Endodermal cell (in vitro differentiated cells): ENCODE results near the gene TACC2. TPM values are rescaled to one million over a fixed set of nuclear protein-coding genes. Genes with fewer than 3 reads are reported as not detected.
"Not testable (repeated sequence)": the region's sequence is repeated elsewhere in the genome, so short reads cannot be mapped to it uniquely, and the experiment has no call there.

Experiments used
- DNase-seq: peaks from one replicate; pipeline ENCODE4 v3.0.0-alpha.2; 2017
- H3K27ac ChIP-seq: 2 replicates; pipeline ENCODE4 v1.5.1; 2013; ENCODE audit warnings: mild to moderate bottlenecking, low read depth, low read length, moderate library complexity
- H3K27me3 ChIP-seq: 2 replicates; pipeline ENCODE4 v1.6.1; 2013; ENCODE audit warnings: mild to moderate bottlenecking, low read length, moderate library complexity; ENCODE audit not compliant: insufficient read depth, control insufficient read depth, poor library complexity, severe bottlenecking
- H3K36me3 ChIP-seq: 2 replicates; pipeline ENCODE4 v1.7.0; 2013; ENCODE audit warnings: mild to moderate bottlenecking, low read length, moderate library complexity; ENCODE audit not compliant: control insufficient read depth, insufficient read depth
- H3K4me1 ChIP-seq: one replicate; pipeline ENCODE4 v1.7.0; 2013; ENCODE audit warnings: low read length; ENCODE audit not compliant: control insufficient read depth, insufficient read depth
- H3K4me3 ChIP-seq: 2 replicates; pipeline ENCODE4 v1.5.1; 2013; ENCODE audit warnings: mild to moderate bottlenecking, low read length, moderate library complexity
- H3K9ac ChIP-seq: 2 replicates; pipeline ENCODE4 v1.6.1; 2013; ENCODE audit warnings: mild to moderate bottlenecking, low read length, moderate library complexity; ENCODE audit not compliant: poor library complexity, severe bottlenecking; ENCODE audit errors: extremely low read depth
- H3K9me3 ChIP-seq: 2 replicates; pipeline ENCODE4 v1.6.1; 2013; ENCODE audit warnings: mild to moderate bottlenecking, low read length, moderate library complexity; ENCODE audit not compliant: control insufficient read depth
- H3K27ac Mint-ChIP-seq: 2 replicates; pipeline ENCODE4 v1.8.0; 2020; ENCODE audit warnings: mixed read lengths
- H3K27me3 Mint-ChIP-seq: 2 replicates; pipeline ENCODE4 v1.8.0; 2021; ENCODE audit warnings: mild to moderate bottlenecking, mixed read lengths; ENCODE audit not compliant: insufficient read depth
- H3K36me3 Mint-ChIP-seq: 2 replicates; pipeline ENCODE4 v1.8.0; 2020; ENCODE audit warnings: low read depth, mixed read lengths
- H3K4me1 Mint-ChIP-seq: 2 replicates; pipeline ENCODE4 v1.8.0; 2020; ENCODE audit warnings: mixed read lengths
- H3K4me3 Mint-ChIP-seq: 2 replicates; pipeline ENCODE4 v1.8.0; 2020; ENCODE audit warnings: mild to moderate bottlenecking, moderate library complexity, mixed read lengths
- H3K9me3 Mint-ChIP-seq: 2 replicates; pipeline ENCODE4 v1.8.0; 2020; ENCODE audit warnings: mild to moderate bottlenecking, mixed read lengths
- WGBS, 2 experiments: methylation state at CpG; one replicate each; pipeline versions ENCODE4 v1.1.5 to v1.1.7; 2013; ENCODE audit warnings: missing lambda C conversion rate in 2 of 2, mixed read lengths in 1 of 2; ENCODE audit not compliant: insufficient coverage in 1 of 2, insufficient read length in 1 of 2; 5-methylcytosine and 5-hydroxymethylcytosine counted together
- total RNA-seq, 2 donors: library from RNA; stranded (reverse); fragmentation: NEBNext Ultra II Directional in 1 of 2; extraction: Animal tissue kit (Norgen Biotek cat#: 25700) in 1 of 2; gene quantifications; 2 replicates in 1 of 2; 3 replicates in 1 of 2; pipeline ENCODE4 v1.2.1, GENCODE V29; 2021
- TF ChIP-seq, protein P1 (sequence below): fragments of 200-600 bp; sonication (generic); conservative IDR thresholded peaks from 2 replicates; pipeline ENCODE4 v1.5.0; 2021; ENCODE audit warnings: antibody characterized with exemption, mild to moderate bottlenecking

Gene TACC2
- total RNA-seq, 2 donors from 2014 or later = 24.5 to 34.1 TPM

DNA sequence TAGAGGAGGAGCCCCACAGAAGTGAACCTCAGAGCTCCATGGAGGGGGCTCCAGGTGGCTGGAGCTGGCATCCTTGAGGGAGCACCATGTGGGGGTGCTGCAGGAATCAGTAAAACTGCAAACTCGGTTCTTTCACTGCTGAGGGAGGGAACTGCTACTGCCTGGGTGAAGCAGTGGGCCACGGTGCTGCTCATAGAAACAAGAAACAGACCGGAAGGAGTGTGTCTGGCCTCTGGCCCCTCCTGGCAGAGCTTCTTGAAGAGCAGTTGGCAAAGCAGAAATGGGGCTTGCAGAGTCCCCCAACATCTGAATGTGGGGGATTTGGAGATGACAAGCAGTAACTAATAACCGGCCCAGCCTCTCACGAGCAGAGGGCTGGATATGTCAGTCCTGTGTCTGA is 23.8 kb downstream of the TACC2 start:
- Histone ChIP-seq H3K27ac (no peak overlapping the region), H3K36me3 (no peaks in the 10 kb centered on the region), H3K4me3 (no peak overlapping the region), H3K27me3 (no peaks in the 10 kb centered on the region), H3K9me3 (peaks cover 6% of the 10 kb centered on the region), H3K9ac (no peak overlapping the region), H3K4me1 (no peaks in the 10 kb centered on the region)
- H3K9me3 Mint-ChIP-seq = peaks cover 5% of the 10 kb centered on the region
- no peak overlapping the region for H3K4me3 Mint-ChIP-seq
- TF ChIP-seq, protein P1, sequence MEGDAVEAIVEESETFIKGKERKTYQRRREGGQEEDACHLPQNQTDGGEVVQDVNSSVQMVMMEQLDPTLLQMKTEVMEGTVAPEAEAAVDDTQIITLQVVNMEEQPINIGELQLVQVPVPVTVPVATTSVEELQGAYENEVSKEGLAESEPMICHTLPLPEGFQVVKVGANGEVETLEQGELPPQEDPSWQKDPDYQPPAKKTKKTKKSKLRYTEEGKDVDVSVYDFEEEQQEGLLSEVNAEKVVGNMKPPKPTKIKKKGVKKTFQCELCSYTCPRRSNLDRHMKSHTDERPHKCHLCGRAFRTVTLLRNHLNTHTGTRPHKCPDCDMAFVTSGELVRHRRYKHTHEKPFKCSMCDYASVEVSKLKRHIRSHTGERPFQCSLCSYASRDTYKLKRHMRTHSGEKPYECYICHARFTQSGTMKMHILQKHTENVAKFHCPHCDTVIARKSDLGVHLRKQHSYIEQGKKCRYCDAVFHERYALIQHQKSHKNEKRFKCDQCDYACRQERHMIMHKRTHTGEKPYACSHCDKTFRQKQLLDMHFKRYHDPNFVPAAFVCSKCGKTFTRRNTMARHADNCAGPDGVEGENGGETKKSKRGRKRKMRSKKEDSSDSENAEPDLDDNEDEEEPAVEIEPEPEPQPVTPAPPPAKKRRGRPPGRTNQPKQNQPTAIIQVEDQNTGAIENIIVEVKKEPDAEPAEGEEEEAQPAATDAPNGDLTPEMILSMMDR = no peak
- peaks cover 7% of the 10 kb centered on the region for H3K27me3 Mint-ChIP-seq
- no peaks in the 10 kb centered on the region for H3K36me3 Mint-ChIP-seq
- DNase-seq = no peak
- H3K4me1 Mint-ChIP-seq = peaks cover 19% of the 10 kb centered on the region
- 93 to 95% methylated on average over 5 of the region's 5 CpGs for WGBS, 2 experiments
- H3K27ac Mint-ChIP-seq = peak overlapping the region; percentile 35

GRCh38 chr10:122013311-122013780 is 24.4 kb downstream of the TACC2 start:
- Histone ChIP-seq H3K4me3 (no peak overlapping the region), H3K36me3 (no peaks in the 10 kb centered on the region), H3K27ac (no peak overlapping the region), H3K27me3 (no peaks in the 10 kb centered on the region), H3K4me1 (no peaks in the 10 kb centered on the region), H3K9me3 (peaks cover 6% of the 10 kb centered on the region), H3K9ac (no peak overlapping the region)
- H3K9me3 Mint-ChIP-seq = peaks cover 5% of the 10 kb centered on the region
- no peak for DNase-seq
- no peaks in the 10 kb centered on the region for H3K36me3 Mint-ChIP-seq
- H3K27ac Mint-ChIP-seq = peak overlapping the region; percentile 35
- WGBS, 2 experiments = 88% methylated on average over 4 to 8 of the region's 8 CpGs
- H3K4me1 Mint-ChIP-seq = peaks cover 23% of the 10 kb centered on the region
- TF ChIP-seq, protein P1 = no peak
- H3K4me3 Mint-ChIP-seq = no peak overlapping the region
- H3K27me3 Mint-ChIP-seq = peaks cover 7% of the 10 kb centered on the region

DNA sequence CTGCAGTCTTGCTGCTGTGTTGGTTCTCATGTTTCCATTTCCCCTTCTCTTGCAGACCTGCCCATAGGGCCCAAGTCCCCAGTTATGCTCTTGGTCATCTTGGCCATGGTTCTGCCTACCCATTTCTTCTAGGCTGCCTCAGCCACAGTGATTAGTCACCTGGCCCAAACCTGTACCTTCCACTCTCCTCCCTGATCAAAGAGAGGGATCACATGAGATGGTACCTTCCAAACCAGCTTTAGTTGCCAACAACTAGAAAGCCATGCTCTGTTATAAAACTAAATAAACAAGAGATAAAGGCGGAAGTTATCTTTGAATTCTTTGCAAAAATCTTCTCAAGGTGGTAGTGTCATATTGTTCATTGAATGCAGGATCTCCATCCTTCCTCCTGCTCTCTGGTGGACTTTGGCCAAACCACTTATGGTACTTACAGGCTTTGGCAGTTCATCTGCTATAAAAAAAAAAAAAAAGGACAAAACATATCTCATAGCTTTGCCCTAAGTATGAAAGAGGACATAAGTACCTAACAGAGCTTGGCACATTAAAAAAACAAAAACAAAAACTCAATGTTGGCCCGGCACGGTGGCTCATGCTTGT is 25.8 kb downstream of the TACC2 start:
- H3K27me3 Mint-ChIP-seq = peaks cover 7% of the 10 kb centered on the region
- TF ChIP-seq, protein P1 = no peak
- no peaks in the 10 kb centered on the region for H3K27me3 ChIP-seq
- H3K4me1 Mint-ChIP-seq = peaks cover 37% of the 10 kb centered on the region
- H3K4me3 ChIP-seq = no peak overlapping the region
- peaks cover 7% of the 10 kb centered on the region for H3K4me1 ChIP-seq
- no peak overlapping the region for H3K9ac ChIP-seq
- no peaks in the 10 kb centered on the region for H3K36me3 ChIP-seq
- H3K9me3 Mint-ChIP-seq = peaks cover 5% of the 10 kb centered on the region
- no peak overlapping the region for H3K4me3 Mint-ChIP-seq
- H3K27ac Mint-ChIP-seq = no peak overlapping the region
- DNase-seq = no peak
- H3K36me3 Mint-ChIP-seq = no peaks in the 10 kb centered on the region
- no peak overlapping the region for H3K27ac ChIP-seq
- 75 to 98% methylated on average over 2 to 3 of the region's 3 CpGs for WGBS, 2 experiments
- H3K9me3 ChIP-seq = peaks cover 6% of the 10 kb centered on the region

DNA sequence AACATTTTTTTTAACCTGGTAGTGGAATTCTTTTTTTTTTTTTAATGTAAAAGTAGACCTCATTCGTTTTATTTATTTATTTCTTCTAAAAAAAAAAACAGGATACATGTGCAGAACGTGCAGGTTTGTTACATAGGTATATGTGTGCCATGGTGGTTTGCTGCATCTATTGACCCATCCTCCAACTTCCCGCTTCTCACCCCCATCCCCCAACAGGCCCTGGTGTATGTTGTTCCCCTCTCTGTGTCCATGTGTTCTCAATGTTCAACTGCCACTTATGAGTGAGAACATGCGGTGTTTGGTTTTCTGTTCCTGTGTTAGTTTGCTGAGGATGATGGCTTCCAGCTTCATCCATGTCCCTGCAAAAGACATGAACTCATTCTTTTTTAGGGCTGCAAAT is 29.0 kb downstream of the TACC2 start:
- WGBS, 2 experiments = 96% methylated on average over 2 of the region's 4 CpGs; no CpG with 5 or more reads in 1 of the 2 experiments
- not testable (repeated sequence) for H3K27ac ChIP-seq, H3K36me3 ChIP-seq, DNase-seq, H3K9me3 ChIP-seq, H3K4me1 ChIP-seq, H3K36me3 Mint-ChIP-seq, H3K27ac Mint-ChIP-seq, H3K4me3 ChIP-seq, H3K9ac ChIP-seq, H3K9me3 Mint-ChIP-seq, H3K27me3 Mint-ChIP-seq, H3K27me3 ChIP-seq, H3K4me3 Mint-ChIP-seq
- peaks cover 55% of the 10 kb centered on the region for H3K4me1 Mint-ChIP-seq
